ENCODE measurements around the gene SYNPO2. TPM values are rescaled to one million over a fixed set of nuclear protein-coding genes. Genes with fewer than 3 reads are reported as not detected.

The SYNPO2 gene, protein sequence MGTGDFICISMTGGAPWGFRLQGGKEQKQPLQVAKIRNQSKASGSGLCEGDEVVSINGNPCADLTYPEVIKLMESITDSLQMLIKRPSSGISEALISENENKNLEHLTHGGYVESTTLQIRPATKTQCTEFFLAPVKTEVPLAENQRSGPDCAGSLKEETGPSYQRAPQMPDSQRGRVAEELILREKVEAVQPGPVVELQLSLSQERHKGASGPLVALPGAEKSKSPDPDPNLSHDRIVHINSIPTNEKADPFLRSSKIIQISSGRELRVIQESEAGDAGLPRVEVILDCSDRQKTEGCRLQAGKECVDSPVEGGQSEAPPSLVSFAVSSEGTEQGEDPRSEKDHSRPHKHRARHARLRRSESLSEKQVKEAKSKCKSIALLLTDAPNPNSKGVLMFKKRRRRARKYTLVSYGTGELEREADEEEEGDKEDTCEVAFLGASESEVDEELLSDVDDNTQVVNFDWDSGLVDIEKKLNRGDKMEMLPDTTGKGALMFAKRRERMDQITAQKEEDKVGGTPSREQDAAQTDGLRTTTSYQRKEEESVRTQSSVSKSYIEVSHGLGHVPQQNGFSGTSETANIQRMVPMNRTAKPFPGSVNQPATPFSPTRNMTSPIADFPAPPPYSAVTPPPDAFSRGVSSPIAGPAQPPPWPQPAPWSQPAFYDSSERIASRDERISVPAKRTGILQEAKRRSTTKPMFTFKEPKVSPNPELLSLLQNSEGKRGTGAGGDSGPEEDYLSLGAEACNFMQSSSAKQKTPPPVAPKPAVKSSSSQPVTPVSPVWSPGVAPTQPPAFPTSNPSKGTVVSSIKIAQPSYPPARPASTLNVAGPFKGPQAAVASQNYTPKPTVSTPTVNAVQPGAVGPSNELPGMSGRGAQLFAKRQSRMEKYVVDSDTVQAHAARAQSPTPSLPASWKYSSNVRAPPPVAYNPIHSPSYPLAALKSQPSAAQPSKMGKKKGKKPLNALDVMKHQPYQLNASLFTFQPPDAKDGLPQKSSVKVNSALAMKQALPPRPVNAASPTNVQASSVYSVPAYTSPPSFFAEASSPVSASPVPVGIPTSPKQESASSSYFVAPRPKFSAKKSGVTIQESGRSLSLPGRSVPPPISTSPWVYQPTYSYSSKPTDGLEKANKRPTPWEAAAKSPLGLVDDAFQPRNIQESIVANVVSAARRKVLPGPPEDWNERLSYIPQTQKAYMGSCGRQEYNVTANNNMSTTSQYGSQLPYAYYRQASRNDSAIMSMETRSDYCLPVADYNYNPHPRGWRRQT
- 43.4 and 56.6 TPM in 2 replicates for total RNA-seq

DNA sequence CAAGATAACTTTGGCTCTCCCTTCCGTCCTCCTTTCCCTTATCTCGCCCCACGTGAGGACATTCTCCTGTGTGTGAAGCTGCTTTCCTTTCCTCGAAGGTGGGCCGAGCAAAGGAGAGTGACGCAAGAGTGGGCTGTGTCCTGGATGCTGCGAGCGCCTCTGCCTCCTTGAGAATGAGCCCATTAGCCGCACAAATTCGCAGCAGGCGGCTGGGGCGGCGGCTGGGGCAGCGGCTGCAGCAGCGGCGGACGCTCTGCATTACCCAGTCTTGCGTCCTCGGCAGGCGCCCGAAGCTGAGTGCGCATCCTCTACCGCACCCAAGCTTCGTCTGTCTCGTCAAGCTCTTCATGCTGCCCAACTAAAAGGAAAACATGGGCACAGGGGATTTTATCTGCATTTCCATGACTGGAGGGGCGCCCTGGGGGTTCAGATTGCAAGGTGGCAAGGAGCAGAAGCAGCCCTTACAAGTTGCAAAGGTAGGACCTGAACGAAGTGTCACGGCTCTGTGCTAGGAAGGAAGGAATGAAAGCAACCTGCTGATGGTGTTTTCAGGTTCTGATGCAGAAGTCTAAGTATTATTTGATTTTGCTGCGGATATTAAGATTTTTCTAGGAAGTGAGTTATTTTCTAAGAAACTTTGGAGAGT, at the start of gene SYNPO2:
Gene SYNPO2 (plus strand): TSS at position 189 of the 646 bp plus-strand sequence. CDS start 183 bp downstream, at position 372.

Other genes starting within 250 kb of the SYNPO2 start
- 18.2 and 23.1 TPM in 2 replicates for gene METTL14, start 203.5 kb upstream of the SYNPO2 start, total RNA-seq
- gene SEC24D, start 52.7 kb upstream of the SYNPO2 start, total RNA-seq = 133 and 191 TPM in 2 replicates
- gene MYOZ2, start 247.0 kb downstream of the SYNPO2 start, total RNA-seq = 1.4 and 4.4 TPM in 2 replicates

Measured in smooth muscle cell of the pulmonary artery (primary cell).